Psoas muscle (tissue), 8 donors: ENCODE measurements around the gene C16orf87. TPM values are rescaled to one million over a fixed set of nuclear protein-coding genes. Genes with fewer than 3 reads are reported as not detected.

Source experiments
- ATAC-seq, 4 donors: fragments of 200-7000 bp; cut with Tn5 transposase; one replicate each; pipeline ENCODE4 v1.9.1; 2020; ENCODE audit warnings: moderate library complexity in 3 of 4, mild to moderate bottlenecking in 2 of 4
- DNase-seq, 2 donors: peaks; one replicate each; pipeline ENCODE4 v3.0.0-alpha.2; 2020
- H3K27ac ChIP-seq: fragments of 200-600 bp; one replicate; pipeline ENCODE4 v1.8.0; 2022
- H3K27me3 ChIP-seq, 3 donors: fragments of 200-600 bp in 1 of 3; one replicate each; pipeline versions ENCODE4 v1.6.1 to v1.8.0; 2013 to 2022; ENCODE audit warnings: low read length in 2 of 3, mild to moderate bottlenecking in 2 of 3, moderate library complexity in 1 of 3; ENCODE audit not compliant: insufficient read depth in 3 of 3
- H3K36me3 ChIP-seq, 2 donors: fragments of 200-600 bp in 1 of 2; one replicate each; pipeline versions ENCODE4 v1.6.1 to v1.8.0; 2013 to 2022; ENCODE audit warnings: low read depth in 1 of 2, mild to moderate bottlenecking in 1 of 2, moderate library complexity in 1 of 2; ENCODE audit not compliant: insufficient read depth in 1 of 2
- H3K4me1 ChIP-seq: fragments of 200-600 bp; one replicate; pipeline ENCODE4 v1.8.0; 2022
- H3K4me3 ChIP-seq: fragments of 200-600 bp; one replicate; pipeline ENCODE4 v1.8.0; 2022; ENCODE audit warnings: mild to moderate bottlenecking
- H3K9me3 ChIP-seq: fragments of 200-600 bp; one replicate; pipeline ENCODE4 v1.8.0; 2022
- CTCF ChIP-seq: fragments of 200-600 bp; IDR thresholded peaks from one replicate; pipeline ENCODE4 v1.8.0; 2022; ENCODE audit warnings: antibody characterized with exemption
- WGBS, 3 donors: extraction: QIAGEN DNeasy Blood & Tissue Kit; methylation state at CpG; one replicate each; pipeline versions ENCODE4 v1.1.6 to v1.1.7; 2013; 5-methylcytosine and 5-hydroxymethylcytosine counted together
- intact Hi-C, 2 donors: fragments of 100-400 bp; cut with DNase I; formaldehyde crosslinking; loops; one replicate each; pipeline versions ENCODE4 v1.11.0 to v1.14.2; 2022
- polyA plus RNA-seq, 3 donors: library from polyadenylated mRNA; stranded (reverse); fragments of 200-250 nt; gene quantifications; one replicate each; pipeline ENCODE4 v1.2.3, GENCODE V29; 2013
- total RNA-seq, 4 donors: library from RNA; stranded (reverse); fragmentation: NEBNext Ultra II Directional in 2 of 4; extraction: Animal tissue kit (Norgen Biotek cat#: 25700) in 2 of 4; gene quantifications; one replicate each; pipeline versions ENCODE4 v1.2.1 to v1.2.4, GENCODE V29; 2021 to 2023
- donor health status: healthy with polysubstance abuse.
- donor health status: DM: no; HTN: no; CAD: no; lungs with moderate emphysema.
- donor health status: Bipolar disorder and iron deficiency.
- donor health status: healthy.
- donor health status: DM: yes; HTN: yes; CAD: no.
- donor health status: DM: no; HTN: no; CAD: no.
- donor health status: DM: no; HTN: no; CAD: no.
- donor health status: DM: yes; HTN: yes; CAD: no.

Gene C16orf87
- total and polyA plus RNA-seq, 7 donors = 5.8 to 29.4 (median 20.1) TPM

DNA sequence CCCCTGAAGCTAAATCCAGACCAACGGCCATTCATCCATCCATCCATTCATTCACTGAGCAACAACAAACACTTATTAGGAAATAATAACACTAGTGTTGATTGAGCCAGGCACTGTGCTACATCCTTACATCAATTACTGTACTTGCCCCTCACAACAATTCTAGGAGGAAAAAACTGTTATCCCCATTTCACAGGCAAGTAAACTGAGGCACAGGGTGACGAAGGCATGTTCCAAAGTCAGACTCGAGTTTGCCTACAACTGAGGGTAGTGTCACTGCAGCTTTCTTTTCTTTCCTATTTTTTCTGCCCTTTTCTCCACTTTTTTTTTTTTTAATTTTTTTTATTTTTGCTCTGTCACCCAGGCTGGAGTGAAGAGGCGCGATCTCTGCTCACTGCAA is 71.7 kb downstream of the C16orf87 start:
- no peaks in the 10 kb centered on the region for H3K27me3 ChIP-seq
- H3K4me3 ChIP-seq = peak overlapping the region; percentile 41
- no peaks in the 10 kb centered on the region for H3K9me3 ChIP-seq
- H3K4me1 ChIP-seq = peaks cover 28% of the 10 kb centered on the region
- H3K36me3 ChIP-seq = no peaks in the 10 kb centered on the region
- DNase-seq (no peak), ATAC-seq (no peak)
- H3K27ac ChIP-seq = peak overlapping the region; percentile 67
- TF ChIP-seq CTCF = no peak
- intact Hi-C loops = loop anchor here in 1 of 2 donors (5.0 kb wide), 1 partner anchor 43 kb away; no protein-coding TSS in a partner anchor
- 83 to 90% (median 87%) methylated on average over 5 of the region's 5 CpGs for WGBS, 3 donors

DNA sequence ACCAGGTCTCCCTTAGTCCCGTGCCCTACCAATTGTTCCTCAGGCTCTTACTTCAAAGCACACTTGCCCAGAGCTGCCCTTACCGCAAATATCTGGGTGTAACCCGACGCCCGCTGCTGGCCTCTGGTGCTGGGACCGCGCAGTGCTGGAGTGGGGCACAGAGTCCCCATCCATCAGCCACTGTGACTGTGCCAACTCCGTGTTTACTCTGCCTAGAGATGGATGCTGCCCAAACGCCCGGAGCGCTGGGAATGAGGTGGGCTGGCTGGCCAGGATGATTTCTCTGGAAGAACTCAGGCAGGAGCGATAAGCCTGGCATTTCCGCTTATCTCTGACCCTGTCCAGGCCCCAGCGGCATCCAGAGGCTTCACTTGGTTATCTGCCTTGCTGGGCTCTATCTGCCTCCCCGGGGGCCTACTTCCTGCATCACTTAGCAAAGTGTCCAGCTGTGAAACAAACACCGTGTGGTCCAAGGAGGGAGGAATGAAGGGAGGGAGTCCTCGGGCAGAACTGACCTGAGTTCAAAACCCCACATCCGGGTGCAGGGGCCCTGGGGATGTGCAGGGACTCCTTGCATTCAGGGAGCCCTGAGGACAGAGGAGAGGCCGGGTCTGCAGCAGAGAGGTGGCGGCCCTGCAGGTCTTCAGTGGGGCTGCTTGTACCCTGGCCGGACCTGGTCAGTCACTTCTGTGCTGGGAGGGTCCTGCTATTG is 73.5 kb downstream of the C16orf87 start:
- H3K36me3 ChIP-seq = no peaks in the 10 kb centered on the region
- ATAC-seq (peak; percentile 92 to 93 (median 92)), DNase-seq (peak; percentile 77 to 91)
- peak overlapping the region; percentile 83 for H3K27ac ChIP-seq
- no peaks in the 10 kb centered on the region for H3K27me3 ChIP-seq
- peak overlapping the region; percentile 47 for H3K4me3 ChIP-seq
- intact Hi-C loops = loop anchor here in 1 of 2 donors (5.0 kb wide), 1 partner anchor 45 kb away; no protein-coding TSS in a partner anchor
- H3K4me1 ChIP-seq = peaks cover 19% of the 10 kb centered on the region
- WGBS, 3 donors = 21 to 28% (median 22%) methylated on average over 21 of the region's 21 CpGs
- TF ChIP-seq CTCF = no peak
- no peaks in the 10 kb centered on the region for H3K9me3 ChIP-seq

DNA sequence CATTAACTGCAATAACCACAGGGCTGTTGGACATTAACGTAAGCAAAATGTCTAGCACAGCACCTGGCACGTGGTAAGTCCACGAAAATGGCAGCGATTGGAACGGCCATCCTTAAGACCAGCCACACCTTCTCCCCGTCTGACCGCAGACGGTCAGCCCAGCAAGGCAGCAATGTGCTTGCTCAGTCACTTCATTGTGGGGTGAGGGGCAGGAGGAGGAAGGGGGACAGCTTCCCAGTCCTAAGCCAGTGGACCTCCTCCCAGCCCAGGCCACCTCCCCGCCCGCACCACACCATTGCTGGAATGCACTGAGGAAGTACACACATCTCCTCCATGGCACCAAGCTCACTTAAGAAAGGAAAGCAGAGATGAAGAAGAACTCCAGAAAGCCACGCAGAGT is 74.2 kb downstream of the C16orf87 start:
- Histone ChIP-seq H3K4me1 (peaks cover 19% of the 10 kb centered on the region), H3K27me3 (no peaks in the 10 kb centered on the region), H3K4me3 (peak overlapping the region; percentile 47), H3K36me3 (no peaks in the 10 kb centered on the region), H3K9me3 (no peaks in the 10 kb centered on the region), H3K27ac (peak overlapping the region; percentile 83)
- intact Hi-C loops = loop anchor here in 1 of 2 donors (5.0 kb wide), 1 partner anchor 46 kb away; no protein-coding TSS in a partner anchor
- TF ChIP-seq CTCF = no peak
- ATAC-seq (peak; percentile 48 to 71 (median 63)), DNase-seq (no peak)
- WGBS, 3 donors = 39 to 63% (median 52%) methylated on average over 11 of the region's 11 CpGs

DNA sequence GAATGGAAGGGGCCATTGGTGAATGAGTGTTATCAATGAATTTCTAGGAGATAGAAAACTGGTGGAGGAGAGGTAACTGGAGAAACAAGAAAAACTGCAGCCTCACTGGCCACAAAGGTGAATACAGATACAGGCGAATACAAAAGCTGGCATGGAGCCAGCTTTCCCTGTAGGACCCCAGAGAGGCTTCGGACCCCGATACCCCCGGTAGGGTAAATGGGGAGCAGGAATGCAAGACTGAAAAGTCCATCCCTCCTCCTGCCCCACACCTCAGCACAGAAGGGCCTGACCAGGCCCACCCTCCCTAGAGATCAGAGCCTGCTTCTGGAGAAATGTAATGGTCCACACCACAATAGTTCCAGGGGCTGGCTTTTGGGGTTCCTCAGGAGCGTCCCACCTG is 78.0 kb downstream of the C16orf87 start:
- 74 to 82% (median 75%) methylated on average over 5 of the region's 5 CpGs for WGBS, 3 donors
- H3K4me3 ChIP-seq = no peak overlapping the region
- DNase-seq (no peak), ATAC-seq (no peak)
- no peaks in the 10 kb centered on the region for H3K9me3 ChIP-seq
- H3K27me3 ChIP-seq = no peaks in the 10 kb centered on the region
- intact Hi-C loops = no loop called here
- H3K36me3 ChIP-seq = no peaks in the 10 kb centered on the region
- H3K4me1 ChIP-seq = peaks cover 32% of the 10 kb centered on the region
- TF ChIP-seq CTCF = no peak
- H3K27ac ChIP-seq = no peak overlapping the region
